GM04504 (cell line): Measurements from ENCODE around the gene GAREM1.
A peak's percentile ranks its signal among the peaks of the same experiment; 100 is the strongest.
"Not testable (repeated sequence)": the region's sequence is repeated elsewhere in the genome, so short reads cannot be mapped to it uniquely, and the experiment has no call there.

Experiments
- DNase-seq: peaks from one replicate; pipeline ENCODE4 v3.0.0-alpha.2; 2012; ENCODE audit warnings: low read depth

Gene GAREM1

GRCh38 chr18:32470714-32471633, at the start of gene GAREM1:
GAREM1 (minus strand) TSS chr18:32470882; CDS start chr18:32470428, 454 bp downstream.
- DNase-seq = peak; percentile 93

- DNase-seq = no peak
Observed at GRCh38 chr18:32511147-32511546, 40.5 kb upstream of the GAREM1 start.

- DNase-seq = no peak
Observed at GRCh38 chr18:32509111-32509510, 38.4 kb upstream of the GAREM1 start.

GRCh38 chr18:32507093-32507492, 36.4 kb upstream of the GAREM1 start:
- no peak for DNase-seq

GRCh38 chr18:32502014-32502413, 31.3 kb upstream of the GAREM1 start:
- DNase-seq = no peak

GRCh38 chr18:32501242-32501641, 30.6 kb upstream of the GAREM1 start:
- DNase-seq = not testable (repeated sequence)

GRCh38 chr18:32483002-32483401, 12.3 kb upstream of the GAREM1 start:
- DNase-seq = no peak

GRCh38 chr18:32482117-32482516, 11.4 kb upstream of the GAREM1 start:
- DNase-seq = no peak

GRCh38 chr18:32480581-32480980, 9.9 kb upstream of the GAREM1 start:
- DNase-seq = no peak

GRCh38 chr18:32478807-32479206, 8.1 kb upstream of the GAREM1 start:
- DNase-seq = no peak

- DNase-seq = no peak
Observed at GRCh38 chr18:32478317-32478716, 7.6 kb upstream of the GAREM1 start.

GRCh38 chr18:32476106-32476505, 5.4 kb upstream of the GAREM1 start:
- no peak for DNase-seq

GRCh38 chr18:32475069-32475468, 4.4 kb upstream of the GAREM1 start:
- not testable (repeated sequence) for DNase-seq

- DNase-seq = no peak
Observed at GRCh38 chr18:32473325-32473724, 2.6 kb upstream of the GAREM1 start.

- DNase-seq = no peak
Observed at GRCh38 chr18:32472841-32473240, 2.2 kb upstream of the GAREM1 start.

GRCh38 chr18:32470460-32470713, 295 bp downstream of the GAREM1 start:
- DNase-seq = no peak

- DNase-seq = no peak
Observed at GRCh38 chr18:32469691-32470459, 807 bp downstream of the GAREM1 start.

- no peak for DNase-seq
Observed at GRCh38 chr18:32469190-32469651, 1.5 kb downstream of the GAREM1 start.

- DNase-seq = no peak
Observed at GRCh38 chr18:32468147-32468845, 2.4 kb downstream of the GAREM1 start.

- DNase-seq = no peak
Observed at GRCh38 chr18:32461709-32462272, 8.9 kb downstream of the GAREM1 start.

- no peak for DNase-seq
Observed at GRCh38 chr18:32460171-32460731, 10.4 kb downstream of the GAREM1 start.
